T-helper 1 cell treated with Interleukin-12 subunit alpha and Interleukin-12 subunit beta and Interleukin-4 antibody, amounts not matched to agents 30 ng/mL and 1 ng/mL, for 36 hours (primary cell): ENCODE measurements around the gene SLC17A9. TPM values are rescaled to one million over a fixed set of nuclear protein-coding genes. Genes with fewer than 3 reads are reported as not detected.
"Not testable (repeated sequence)": the region's sequence is repeated elsewhere in the genome, so short reads cannot be mapped to it uniquely, and the experiment has no call there.

ENCODE experiments used
- intact Hi-C: fragments of 100-400 bp; cut with micrococcal nuclease; formaldehyde crosslinking; loops from one replicate; pipeline ENCODE4 v1.15.1; 2024
- total RNA-seq: library from RNA; stranded (reverse); gene quantifications from 2 replicates; pipeline ENCODE4 v1.2.3, GENCODE V29; 2022

SLC17A9 gene
- total RNA-seq, 1 donor from 2014 or later, result 3.2 TPM

DNA sequence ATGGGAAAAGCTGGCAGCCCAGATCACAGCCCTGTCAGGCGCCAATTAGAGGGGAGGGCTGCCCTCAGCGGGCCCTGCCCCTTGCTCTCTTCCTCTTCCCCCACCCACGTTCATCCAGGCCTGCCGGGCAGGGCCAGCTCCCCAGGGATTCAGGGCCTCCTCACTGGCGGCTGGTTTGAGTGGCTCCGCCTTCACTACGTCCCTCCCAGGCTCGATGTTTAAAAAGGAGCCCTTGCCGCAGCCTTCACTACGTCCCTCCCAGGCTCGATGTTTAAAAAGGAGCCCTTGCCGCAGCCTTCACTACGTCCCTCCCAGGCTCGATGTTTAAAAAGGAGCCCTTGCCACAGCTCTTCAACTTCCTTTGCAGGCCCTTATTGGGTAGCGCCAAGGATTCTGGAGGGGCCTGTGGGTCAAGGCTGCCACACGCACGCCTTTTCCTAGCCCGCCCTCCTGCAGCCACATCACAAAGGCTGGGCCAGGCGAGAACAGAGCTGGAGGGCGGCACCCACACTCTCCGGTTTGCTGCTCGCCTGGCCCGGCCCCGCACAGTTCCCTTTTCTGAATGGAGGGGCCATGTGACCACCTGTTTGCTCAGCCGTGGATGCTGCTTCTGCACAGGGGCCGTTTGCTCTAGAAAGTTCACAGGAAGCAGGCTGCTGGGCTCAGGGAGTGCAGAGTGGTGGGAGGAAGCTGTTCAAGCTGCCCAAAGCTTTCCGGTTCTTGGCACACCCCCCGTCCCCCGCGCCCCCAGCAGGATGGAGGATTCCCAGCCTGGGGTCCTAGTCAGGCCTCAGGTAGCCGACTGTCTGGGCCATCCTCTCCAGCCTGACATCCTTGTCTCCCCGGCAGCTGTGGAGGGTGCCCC is 1.6 kb downstream of the SLC17A9 start:
- intact Hi-C loops, result loop anchor here (1.0 kb wide), 3 partner anchors 16 to 54 kb away; partner anchors contain the start of genes DIDO1 and GID8

DNA sequence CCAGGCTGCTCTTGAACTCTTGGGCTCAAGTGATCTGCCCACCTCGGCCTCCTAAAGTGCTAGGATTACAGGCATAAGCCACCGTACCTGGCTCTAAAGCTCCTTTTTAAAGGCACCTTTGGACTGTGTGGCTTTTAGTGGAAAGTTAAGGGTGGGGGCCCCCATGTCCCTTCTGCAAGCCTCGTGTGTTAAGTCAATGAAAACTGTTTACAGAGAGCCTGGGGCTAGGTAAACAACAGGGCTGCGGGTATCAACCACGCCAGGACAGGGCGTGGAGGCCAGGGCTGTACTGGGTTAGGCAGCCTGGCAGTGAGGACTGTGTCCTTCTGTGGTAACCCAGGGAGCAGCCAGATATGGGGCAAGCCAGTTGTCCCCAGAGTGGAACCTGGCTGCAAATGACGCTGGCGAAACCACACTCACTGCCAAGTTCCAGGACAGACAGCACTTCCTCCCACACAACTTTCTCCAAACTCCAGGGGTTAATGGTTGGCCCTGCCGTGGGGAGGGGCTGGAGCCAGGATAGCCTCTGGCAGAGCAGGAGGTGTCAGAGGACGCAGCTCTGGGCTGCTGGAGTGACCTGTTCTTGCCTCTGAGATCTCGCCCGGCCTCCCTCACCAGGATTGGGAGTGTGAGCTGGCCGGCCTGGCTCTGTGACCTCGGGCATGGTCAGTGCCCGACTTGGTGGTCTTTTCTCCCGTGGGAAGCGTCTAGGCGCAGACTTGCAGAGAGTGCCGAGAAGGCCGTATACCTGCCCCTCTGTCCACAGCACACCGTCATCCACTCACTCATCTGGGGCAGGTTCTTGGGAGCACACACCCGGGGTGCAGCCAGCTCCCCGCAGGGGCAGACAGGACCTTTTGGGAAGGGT is 3.2 kb downstream of the SLC17A9 start:
- intact Hi-C loops, result no loop called here

DNA sequence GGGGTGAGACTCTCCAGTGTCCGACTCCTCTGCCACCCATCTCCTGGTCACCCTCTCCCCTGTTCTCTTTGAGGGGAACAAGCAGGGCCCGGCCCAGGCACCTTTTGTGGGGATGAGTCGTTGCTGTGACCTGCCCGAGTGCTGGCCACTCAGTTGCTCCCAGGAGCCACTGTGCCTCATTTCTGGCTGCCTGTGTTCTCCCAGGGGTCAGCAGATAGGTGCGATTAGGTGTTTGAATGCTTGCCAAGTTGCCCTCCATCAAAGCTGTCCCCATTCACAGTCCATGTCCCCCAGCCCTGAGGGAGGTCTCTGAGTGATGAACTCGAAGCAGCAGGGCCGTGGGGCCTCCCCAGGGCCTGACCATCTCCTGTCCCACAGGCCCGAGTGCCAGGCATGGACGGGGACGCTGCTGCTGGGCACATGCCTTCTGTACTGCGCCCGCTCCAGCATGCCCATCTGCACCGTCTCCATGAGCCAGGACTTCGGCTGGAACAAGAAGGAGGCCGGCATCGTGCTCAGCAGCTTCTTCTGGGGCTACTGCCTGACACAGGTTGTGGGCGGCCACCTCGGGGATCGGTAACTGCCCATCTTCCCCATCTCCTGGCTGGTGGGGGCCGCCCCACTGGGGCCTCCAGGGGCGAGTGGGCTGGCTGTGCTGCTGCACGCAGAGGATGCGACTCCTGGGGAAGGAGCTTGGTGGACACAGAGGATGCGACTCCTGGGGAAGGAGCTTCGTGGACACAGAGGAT is 4.1 kb downstream of the SLC17A9 start:
- intact Hi-C loops, result no loop called here

DNA sequence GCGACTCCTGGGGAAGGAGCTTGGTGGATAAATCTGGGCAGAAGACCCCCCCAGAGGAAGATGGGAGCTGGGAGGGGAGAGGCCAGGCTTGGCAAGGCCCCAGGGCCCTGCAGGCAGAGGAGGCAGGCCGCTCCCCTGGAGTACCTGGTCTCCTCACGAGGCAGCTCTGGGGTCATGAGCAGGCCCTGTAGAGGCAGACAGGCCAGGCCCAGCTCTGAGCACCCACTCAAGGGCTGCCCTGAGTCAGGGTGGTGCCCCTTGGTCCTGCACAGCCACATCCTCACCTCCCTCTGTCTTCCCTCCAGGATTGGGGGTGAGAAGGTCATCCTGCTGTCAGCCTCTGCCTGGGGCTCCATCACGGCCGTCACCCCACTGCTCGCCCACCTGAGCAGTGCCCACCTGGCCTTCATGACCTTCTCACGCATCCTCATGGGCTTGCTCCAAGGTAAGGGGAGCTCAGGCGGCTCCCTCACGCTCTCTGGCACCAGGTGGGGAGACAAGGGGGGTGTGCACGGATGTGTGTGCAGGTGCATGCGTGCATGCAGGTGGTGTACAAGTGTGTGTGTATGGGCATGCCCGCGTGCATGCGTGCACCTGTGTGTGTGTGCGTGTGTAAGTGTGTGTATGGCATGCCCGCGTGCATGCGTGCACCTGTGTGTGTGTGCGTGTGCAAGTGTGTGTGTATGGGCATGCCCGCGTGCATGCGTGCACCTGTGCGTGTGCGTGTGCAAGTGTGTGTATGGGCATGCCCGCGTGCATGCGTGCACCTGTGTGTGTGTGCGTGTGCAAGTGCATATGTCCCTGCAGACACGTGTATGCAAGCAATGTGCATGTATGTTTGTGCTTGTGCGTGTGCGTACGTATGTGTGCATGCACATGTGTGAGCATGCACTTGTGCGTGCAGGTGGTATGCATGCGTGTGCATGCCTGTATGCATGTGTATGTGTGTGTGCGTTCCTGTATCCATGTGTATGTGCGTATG is 4.9 kb downstream of the SLC17A9 start:
- intact Hi-C loops, result no loop called here

DNA sequence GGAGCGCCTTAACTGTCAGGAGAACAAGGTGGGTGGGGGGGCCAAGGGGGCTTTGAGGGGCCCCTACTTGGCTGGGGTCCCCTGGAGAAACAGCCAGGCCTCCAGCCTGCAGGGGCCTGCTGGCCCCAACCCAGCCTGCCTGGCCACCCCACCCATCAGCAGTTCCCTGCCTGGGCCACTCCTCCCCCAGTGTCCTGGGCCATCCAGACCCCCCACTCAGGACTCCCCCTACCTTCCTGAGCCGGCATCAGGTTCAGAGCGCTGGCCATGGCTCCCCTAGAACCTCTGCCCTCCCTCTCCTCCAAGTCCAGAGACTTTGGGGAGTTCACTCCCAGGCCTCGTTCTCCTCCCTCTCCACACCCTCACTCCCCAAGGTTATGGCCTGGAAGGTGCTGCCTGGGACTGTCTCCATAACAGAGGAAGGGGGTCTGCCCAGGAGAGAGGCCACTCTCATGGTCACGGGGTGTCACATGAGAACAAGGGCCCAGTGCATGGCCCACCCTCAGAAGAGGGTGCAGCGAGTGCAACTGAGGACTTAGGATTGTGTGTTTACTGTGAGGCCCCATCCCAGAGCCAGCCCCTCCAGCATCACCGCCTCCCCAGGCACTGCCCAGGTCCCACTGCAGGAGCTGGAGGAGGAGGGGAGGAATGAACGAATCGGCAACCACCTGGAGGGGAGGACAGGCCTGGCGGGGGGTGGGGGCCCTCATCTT is 6.0 kb downstream of the SLC17A9 start:
- intact Hi-C loops, result no loop called here

DNA sequence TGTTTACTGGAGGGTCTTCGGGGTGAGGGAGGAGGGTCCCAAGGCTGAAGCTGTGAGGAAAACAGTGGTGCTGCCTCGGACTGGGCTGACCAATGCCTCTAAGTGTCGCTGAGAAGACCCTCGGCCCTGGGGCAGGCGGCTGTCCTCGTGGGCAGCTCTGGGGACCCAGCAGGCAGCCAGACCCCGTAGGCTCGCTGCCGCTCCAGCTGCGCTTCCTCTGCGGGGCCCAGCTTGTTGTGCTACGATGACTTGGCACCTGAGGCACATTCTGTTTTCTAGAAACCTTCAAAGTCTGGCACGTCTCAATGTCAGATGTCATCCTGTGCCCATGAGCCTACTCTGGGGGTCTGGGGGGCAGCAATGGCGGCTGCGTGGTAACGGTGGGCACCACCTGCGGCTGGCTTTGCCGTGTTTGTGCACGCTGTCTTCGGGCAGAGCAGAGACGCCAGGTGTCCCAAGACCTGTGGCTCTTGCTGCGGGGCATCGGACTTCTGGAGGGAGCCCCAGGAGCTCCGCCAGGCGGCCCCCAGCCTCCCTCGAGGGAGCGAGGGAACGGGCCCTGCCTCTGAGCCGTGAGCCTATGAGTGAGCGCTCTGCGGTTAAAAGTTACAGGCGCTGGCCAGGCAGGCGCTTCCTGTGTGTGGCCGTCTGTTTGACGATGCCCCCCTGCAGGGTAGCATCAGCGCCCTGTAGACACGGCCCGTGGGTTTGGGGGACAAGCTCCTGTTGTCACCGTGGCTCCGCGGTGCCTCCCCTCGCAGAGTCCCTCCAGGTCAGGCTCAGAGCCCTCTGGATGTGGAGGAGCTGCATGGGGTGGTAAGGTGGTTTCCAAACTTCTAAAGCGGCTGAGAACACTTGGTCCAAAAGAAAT is 6.8 kb downstream of the SLC17A9 start:
- intact Hi-C loops, result no loop called here

DNA sequence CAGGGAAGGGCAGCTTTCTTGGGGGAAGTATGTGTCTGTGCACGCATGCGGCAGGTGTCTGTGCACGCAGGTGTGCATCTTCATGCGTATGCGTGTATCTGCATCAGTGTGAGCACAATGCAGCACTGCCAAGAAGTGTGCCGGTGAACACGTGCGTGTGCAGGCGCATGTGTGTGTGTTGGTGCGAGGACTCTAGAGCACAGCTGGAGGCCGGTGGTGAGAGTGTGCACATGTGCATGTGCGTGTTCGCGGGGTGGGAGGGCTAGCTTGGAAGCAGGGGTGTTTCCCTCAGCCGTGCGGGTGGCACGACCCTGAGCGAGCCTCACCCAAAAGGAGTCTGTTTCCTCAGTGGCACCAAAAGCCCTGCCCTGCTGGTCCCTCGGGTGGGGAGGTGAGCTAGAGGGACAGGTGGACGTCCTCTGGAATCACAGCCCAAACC is 7.5 kb downstream of the SLC17A9 start:
- intact Hi-C loops, result no loop called here

DNA sequence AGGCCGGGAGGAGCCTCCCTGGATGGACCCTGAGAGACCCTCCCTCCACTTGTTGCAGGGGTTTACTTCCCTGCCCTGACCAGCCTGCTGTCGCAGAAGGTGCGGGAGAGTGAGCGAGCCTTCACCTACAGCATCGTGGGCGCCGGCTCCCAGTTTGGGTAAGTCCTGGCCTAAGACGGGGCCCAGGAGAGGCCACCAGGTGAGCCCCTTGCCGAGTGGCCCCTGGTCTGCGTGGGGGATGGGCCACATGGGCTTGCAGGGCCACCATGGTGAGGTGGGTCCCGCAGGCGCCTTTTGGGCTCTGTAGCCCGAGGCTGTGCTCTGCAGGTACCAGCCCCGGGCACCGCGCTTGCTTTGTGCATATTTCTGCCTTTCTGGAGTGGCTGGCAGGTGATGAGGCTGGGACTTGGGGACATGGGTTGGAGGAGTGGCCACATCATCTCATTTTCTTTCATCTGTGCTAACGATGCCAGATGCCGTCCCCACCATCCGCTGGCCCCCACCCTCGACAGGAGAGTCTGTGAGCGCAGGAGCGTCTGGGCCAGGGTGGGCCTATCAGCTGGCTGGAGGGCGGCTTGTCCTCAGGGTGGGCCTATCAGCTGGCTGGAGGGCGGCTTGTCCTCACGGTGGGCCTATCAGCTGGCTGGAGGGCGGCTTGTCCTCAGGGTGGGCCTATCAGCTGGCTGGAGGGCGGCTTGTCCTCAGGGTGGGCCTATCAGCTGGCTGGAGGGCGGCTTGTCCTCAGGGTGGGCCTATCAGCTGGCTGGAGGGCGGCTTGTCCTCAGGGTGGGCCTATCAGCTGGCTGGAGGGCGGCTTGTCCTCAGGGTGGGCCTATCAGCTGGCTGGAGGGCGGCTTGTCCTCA is 8.2 kb downstream of the SLC17A9 start:
- intact Hi-C loops, result not testable (repeated sequence)

DNA sequence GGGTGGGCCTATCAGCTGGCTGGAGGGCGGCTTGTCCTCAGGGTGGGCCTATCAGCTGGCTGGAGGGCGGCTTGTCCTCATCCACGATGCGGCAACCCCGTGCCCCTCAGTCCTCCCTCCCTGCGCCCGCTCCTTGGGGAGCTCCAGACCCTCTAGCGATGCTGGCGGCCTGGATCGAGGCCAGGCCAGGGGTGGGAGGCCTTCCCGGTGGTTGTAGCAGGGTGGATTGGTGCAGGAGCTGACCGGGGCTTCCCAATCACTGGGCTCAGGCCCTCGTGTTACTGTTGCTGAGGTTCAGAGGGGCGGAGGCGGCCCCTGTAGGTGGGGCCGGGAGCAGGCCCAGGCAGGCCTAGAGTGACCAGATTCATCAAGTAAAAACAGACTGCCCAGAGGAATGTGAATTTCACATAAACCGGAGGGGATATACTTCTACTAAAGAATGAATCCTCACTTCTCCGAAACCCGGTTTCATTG is 8.8 kb downstream of the SLC17A9 start:
- intact Hi-C loops, result no loop called here

DNA sequence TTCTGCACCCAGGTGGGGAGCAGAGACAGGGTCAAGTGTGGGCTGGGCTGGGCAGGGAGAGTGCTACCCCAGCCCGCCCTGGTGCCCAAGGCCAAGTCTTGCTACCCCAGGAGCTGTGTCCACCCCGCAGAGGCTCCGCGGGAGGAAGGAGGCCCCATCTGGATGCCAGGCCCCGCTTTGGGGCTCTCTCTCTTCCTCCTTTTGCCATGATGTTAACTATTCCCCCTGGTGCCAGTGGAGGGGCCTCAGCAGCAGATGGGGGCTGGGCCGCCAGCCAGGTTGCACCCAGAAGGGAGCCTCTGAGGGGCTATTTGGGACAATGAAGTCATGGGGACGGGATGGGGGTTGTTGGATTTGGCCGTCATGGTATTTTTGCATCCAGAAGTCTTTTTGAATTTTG is 9.3 kb downstream of the SLC17A9 start:
- intact Hi-C loops, result no loop called here

DNA sequence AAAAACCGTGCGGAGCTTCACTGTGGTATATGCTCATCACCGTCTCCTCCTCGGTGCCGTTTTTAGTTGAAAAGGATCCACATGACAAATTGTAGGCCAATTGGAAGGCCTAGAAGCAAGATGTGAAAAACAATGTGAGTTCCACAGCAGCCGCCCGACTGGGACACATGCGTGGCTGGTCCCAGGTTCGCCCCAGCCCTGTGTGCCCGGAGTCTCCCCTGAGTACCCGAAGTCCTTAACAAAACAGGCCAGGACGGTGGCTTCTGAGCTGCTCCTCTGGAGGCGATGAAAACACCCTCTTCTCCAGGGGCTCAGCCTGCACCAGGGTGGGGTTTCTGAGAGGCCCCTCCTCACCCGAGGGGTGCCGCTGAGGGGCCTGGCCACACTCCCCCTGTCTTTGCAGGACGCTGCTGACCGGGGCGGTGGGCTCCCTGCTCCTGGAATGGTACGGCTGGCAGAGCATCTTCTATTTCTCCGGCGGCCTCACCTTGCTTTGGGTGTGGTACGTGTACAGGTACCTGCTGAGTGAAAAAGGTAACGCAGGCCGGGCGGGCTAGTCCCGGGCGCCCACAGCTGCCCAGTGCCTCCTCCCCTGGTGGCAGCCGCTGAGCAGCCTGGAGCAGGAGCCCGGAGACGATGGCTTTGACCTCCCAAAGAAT is 9.8 kb downstream of the SLC17A9 start:
- intact Hi-C loops, result no loop called here

DNA sequence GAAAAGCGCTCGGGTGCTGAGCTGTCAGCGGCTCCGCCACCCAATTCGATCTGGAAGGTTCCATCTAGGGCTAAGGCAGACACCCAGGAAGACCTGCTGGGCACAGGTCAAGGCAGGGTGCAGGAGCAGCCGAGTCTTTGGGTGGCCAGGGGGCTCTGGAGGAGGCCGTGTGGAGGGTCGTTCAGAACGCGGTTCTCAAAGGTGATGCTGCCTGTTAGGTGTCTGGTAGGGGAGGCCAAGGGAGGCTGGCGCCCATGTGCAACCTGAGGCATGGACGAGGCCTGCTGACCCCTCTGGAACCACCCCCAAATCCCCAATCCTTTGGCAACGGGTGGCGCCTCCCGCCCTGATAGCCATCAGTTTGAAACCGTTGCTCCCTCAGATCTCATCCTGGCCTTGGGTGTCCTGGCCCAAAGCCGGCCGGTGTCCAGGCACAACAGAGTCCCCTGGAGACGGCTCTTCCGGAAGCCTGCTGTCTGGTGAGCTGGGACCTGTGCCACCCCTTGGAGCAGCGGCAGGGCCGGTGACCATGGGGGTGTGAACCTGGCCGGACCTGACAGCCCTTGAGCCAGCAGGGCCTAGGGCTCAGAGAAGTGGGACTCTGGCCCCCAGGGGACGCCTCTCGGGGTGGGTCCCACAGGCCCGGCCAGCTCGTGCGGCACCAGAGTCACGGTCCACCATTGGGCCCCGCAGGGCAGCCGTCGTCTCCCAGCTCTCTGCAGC is 10.5 kb downstream of the SLC17A9 start:
- intact Hi-C loops, result no loop called here

DNA sequence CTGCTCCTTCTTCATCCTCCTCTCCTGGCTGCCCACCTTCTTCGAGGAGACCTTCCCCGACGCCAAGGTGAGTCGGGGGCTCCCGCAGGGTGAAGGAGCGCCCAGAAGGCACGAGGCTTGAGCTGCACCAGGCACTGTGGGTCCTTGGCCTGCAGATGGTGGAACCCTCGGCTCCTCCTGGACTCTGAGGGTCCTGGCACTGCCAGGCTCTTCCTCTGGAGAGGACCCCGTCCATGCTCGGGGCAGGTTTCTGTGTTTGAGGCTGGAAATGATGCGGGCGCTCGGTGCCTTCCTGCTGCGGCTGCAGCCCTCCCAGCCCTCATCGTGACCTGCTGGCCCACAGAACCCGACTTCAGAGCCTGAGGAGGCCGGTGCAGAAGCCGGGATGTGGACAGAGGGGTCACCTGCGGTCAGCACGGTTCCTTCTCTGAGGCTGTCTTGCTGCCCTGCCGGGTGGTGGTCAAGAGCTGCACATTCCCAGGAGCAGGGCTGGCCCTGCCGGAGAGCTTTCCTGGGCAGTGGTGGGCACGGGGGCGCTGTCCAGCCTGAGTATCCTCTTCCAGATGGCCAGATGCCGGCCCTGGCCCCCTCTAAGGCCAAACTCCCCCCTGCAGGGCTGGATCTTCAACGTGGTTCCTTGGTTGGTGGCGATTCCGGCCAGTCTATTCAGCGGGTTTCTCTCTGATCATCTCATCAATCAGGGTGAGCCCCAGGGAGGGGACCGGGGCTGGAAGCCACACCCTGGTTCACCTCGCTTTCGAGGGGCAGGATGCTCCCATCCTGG is 11.3 kb downstream of the SLC17A9 start:
- intact Hi-C loops, result no loop called here

DNA sequence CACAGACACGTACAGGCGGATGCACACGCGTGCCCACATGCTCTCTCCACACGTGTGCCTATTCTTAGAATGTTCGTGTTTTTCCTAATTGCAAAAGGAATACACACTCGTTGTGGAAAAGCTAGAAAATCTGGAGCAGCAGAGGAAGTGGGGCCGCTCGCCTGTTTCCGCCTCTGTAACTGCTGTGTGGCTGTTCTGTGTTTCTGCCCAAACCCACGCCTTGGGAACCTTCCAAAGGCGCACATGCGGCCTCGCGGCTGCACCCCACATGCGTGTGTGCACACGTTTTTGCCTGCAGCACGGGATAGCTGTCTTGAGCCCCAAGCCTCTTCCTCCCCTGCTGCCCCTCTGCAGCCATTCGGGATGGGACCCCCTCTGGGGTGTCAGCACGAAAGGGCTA is 12.2 kb downstream of the SLC17A9 start:
- intact Hi-C loops, result no loop called here

DNA sequence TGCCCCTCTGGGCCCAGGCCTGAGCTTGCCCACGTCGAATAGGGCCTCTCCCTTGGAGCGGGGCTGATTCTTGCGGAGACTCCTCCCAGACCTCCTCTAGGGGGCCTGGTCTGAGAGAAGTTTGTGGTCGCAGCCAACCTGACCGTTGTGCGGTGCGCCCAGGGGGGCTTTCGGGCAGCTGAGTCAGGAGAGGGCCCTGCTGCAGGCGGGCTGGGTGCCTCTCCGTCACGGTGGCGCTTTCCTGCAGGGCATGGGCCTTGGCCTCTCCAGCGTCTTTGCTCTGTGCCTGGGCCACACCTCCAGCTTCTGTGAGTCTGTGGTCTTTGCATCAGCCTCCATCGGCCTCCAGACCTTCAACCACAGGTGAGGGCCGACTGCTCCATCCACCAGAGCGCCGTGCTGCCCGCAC is 12.9 kb downstream of the SLC17A9 start:
- intact Hi-C loops, result no loop called here
